Fibroblast of mammary gland (primary cell): ENCODE results near the gene KIF7.
"Not testable (repeated sequence)": the region's sequence is repeated elsewhere in the genome, so short reads cannot be mapped to it uniquely, and the experiment has no call there.

Experiments used
- DNase-seq: peaks from one replicate; pipeline ENCODE4 v3.0.0-alpha.2; 2010; ENCODE audit warnings: low read depth
- H3K4me3 ChIP-seq: 2 replicates; pipeline ENCODE4 v1.5.1; 2011; ENCODE audit warnings: low read depth, mild to moderate bottlenecking, low read length, moderate library complexity; ENCODE audit not compliant: control insufficient read depth
- CTCF ChIP-seq: conservative IDR thresholded peaks from 2 replicates; pipeline ENCODE4 v1.5.1; 2011; ENCODE audit warnings: low read depth, low read length, inconsistent platforms; ENCODE audit not compliant: control insufficient read depth, insufficient read depth

Gene KIF7

GRCh38 chr15:89690276-89691218 is 35.3 kb upstream of the KIF7 start, which contains the start of the genes PEX11A and WDR93:
TSS of gene PEX11A (minus strand) at chr15:89690754. CDS start at chr15:89690632, 122 bp downstream.
TSS of gene WDR93 (plus strand) at chr15:89690811. CDS start at chr15:89701747, 10,936 bp downstream.
- DNase-seq = peak; percentile 58
- TF ChIP-seq CTCF = no peak
- H3K4me3 ChIP-seq = peak within 1 kb of the TSS; percentile 93

GRCh38 chr15:89689930-89690275 is 34.6 kb upstream of the KIF7 start:
- DNase-seq = not testable (repeated sequence)

GRCh38 chr15:89686522-89686921 is 31.3 kb upstream of the KIF7 start:
- no peak for DNase-seq
- TF ChIP-seq CTCF = no peak
- no peak overlapping the region for H3K4me3 ChIP-seq

More at GRCh38 chr15:89689930-89690275, 34.6 kb upstream of the KIF7 start:
- H3K4me3 ChIP-seq = peak overlapping the region; percentile 93

- no peak for DNase-seq
- TF ChIP-seq CTCF = no peak
- H3K4me3 ChIP-seq = no peak overlapping the region
Measured at GRCh38 chr15:89685995-89686394, 30.7 kb upstream of the KIF7 start.

- no peak for TF ChIP-seq CTCF
- no peak overlapping the region for H3K4me3 ChIP-seq
- DNase-seq = no peak
Measured at GRCh38 chr15:89681146-89681545, 25.9 kb upstream of the KIF7 start.

- DNase-seq = peak; percentile 95
- no peak overlapping the region for H3K4me3 ChIP-seq
- no peak for TF ChIP-seq CTCF
Measured at GRCh38 chr15:89680282-89680873, 25.1 kb upstream of the KIF7 start.

- H3K4me3 ChIP-seq = no peak within 1 kb of the TSS
- DNase-seq = no peak
- no peak for TF ChIP-seq CTCF
Measured at GRCh38 chr15:89679212-89679611, 23.9 kb upstream of the KIF7 start, which contains the start of gene PLIN1. TSS of gene PLIN1 (minus strand) at chr15:89679367. CDS start at chr15:89677489, 1,878 bp downstream.
